Prostate gland (tissue), 2 donors: ENCODE measurements around the gene LIPC.

ENCODE experiments used
- POLR2AphosphoS5 ChIP-seq: sonication (generic); formaldehyde crosslinking; IDR thresholded peaks from one replicate; pipeline ENCODE4 v1.6.1; 2017; ENCODE audit warnings: antibody characterized with exemption
- TF ChIP-seq, protein P1 (sequence below), 4 experiments: fragments of 200-600 bp in 2 of 4; fragments of 450-650 bp in 2 of 4; sonication (generic) in 2 of 4; IDR thresholded peaks; 1 replicate in 3 of 4; 2 replicates in 1 of 4; pipeline ENCODE4 v1.5.1; 2016 to 2019; ENCODE audit warnings: antibody characterized with exemption in 4 of 4, mild to moderate bottlenecking in 2 of 4, moderate library complexity in 2 of 4

GRCh38 chr15:58434334-58434875, 2.6 kb downstream of the LIPC start:
- TF ChIP-seq, protein P1, sequence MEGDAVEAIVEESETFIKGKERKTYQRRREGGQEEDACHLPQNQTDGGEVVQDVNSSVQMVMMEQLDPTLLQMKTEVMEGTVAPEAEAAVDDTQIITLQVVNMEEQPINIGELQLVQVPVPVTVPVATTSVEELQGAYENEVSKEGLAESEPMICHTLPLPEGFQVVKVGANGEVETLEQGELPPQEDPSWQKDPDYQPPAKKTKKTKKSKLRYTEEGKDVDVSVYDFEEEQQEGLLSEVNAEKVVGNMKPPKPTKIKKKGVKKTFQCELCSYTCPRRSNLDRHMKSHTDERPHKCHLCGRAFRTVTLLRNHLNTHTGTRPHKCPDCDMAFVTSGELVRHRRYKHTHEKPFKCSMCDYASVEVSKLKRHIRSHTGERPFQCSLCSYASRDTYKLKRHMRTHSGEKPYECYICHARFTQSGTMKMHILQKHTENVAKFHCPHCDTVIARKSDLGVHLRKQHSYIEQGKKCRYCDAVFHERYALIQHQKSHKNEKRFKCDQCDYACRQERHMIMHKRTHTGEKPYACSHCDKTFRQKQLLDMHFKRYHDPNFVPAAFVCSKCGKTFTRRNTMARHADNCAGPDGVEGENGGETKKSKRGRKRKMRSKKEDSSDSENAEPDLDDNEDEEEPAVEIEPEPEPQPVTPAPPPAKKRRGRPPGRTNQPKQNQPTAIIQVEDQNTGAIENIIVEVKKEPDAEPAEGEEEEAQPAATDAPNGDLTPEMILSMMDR (IDR thresholded peaks at IDR 0.05): no peak
- no peak for TF ChIP-seq POLR2AphosphoS5
